Measurements from ENCODE around the gene GPC3.

GRCh38 chrX:133722756-133723155 lies 262.6 kb downstream of the GPC3 start:
- TF ChIP-seq TARDBP (IDR thresholded peaks at IDR 0.05) (no peak), L3MBTL2 (conservative IDR thresholded peaks at IDR 0.05) (no peak)

Data from HEK293T (cell line).